Left ventricle myocardium inferior (tissue), 1 donor: Measurements from ENCODE around the gene EFNA5. TPM values are rescaled to one million over a fixed set of nuclear protein-coding genes. Genes with fewer than 3 reads are reported as not detected.

Source experiments
- DNase-seq: peaks from one replicate; pipeline ENCODE4 v3.0.0-alpha.2; 2020
- H3K27ac ChIP-seq: fragments of 200-600 bp; replicated peaks from 2 replicates; pipeline ENCODE4 v1.8.0; 2021
- H3K27me3 ChIP-seq: fragments of 200-600 bp; 2 replicates; pipeline ENCODE4 v1.8.0; 2021; ENCODE audit warnings: low read depth
- H3K36me3 ChIP-seq: fragments of 200-600 bp; 2 replicates; pipeline ENCODE4 v1.8.0; 2021
- H3K4me1 ChIP-seq: fragments of 200-600 bp; 2 replicates; pipeline ENCODE4 v1.8.0; 2021
- H3K4me3 ChIP-seq: fragments of 200-600 bp; 2 replicates; pipeline ENCODE4 v1.8.0; 2021; ENCODE audit warnings: mild to moderate bottlenecking, moderate library complexity
- H3K9me3 ChIP-seq: fragments of 200-600 bp; replicated peaks from 2 replicates; pipeline ENCODE4 v1.8.0; 2021
- CTCF ChIP-seq: fragments of 200-600 bp; IDR thresholded peaks from 2 replicates; pipeline ENCODE4 v1.8.0; 2021; ENCODE audit warnings: antibody characterized with exemption, mild to moderate bottlenecking, borderline replicate concordance
- intact Hi-C: fragments of 100-400 bp; cut with micrococcal nuclease; formaldehyde crosslinking; loops from one replicate; pipeline ENCODE4 v1.11.0; 2022
- total RNA-seq: library from RNA; stranded (reverse); fragmentation: NEBNext Ultra II Directional; extraction: Animal tissue kit (Norgen Biotek cat#: 25700); gene quantifications from one replicate; pipeline ENCODE4 v1.2.1, GENCODE V29; 2021
- donor health status: DM: no; HTN: yes; CAD: no; lungs with severe emphysema.

EFNA5 gene
- total RNA-seq, 1 donor from 2014 or later, result 28.2 TPM

- Histone ChIP-seq H3K4me3 (no peak overlapping the region), H3K27ac (no peak overlapping the region), H3K36me3 (no peaks in the 10 kb centered on the region), H3K27me3 (no peaks in the 10 kb centered on the region), H3K9me3 (no peaks in the 10 kb centered on the region), H3K4me1 (peaks cover 33% of the 10 kb centered on the region)
- DNase-seq, result no peak
- TF ChIP-seq CTCF, result no peak
- intact Hi-C loops, result no loop called here
Observed at GRCh38 chr5:107517185-107518033, 153.3 kb downstream of the EFNA5 start.

GRCh38 chr5:107516452-107517184 is 154.1 kb downstream of the EFNA5 start:
- TF ChIP-seq CTCF, result no peak
- H3K27ac ChIP-seq, result no peak overlapping the region
- intact Hi-C loops, result no loop called here
- H3K27me3 ChIP-seq, result no peaks in the 10 kb centered on the region
- H3K9me3 ChIP-seq, result no peaks in the 10 kb centered on the region
- no peaks in the 10 kb centered on the region for H3K36me3 ChIP-seq
- no peak for DNase-seq
- peaks cover 33% of the 10 kb centered on the region for H3K4me1 ChIP-seq
- H3K4me3 ChIP-seq, result no peak overlapping the region

- Histone ChIP-seq H3K36me3 (no peaks in the 10 kb centered on the region), H3K4me3 (no peak overlapping the region), H3K27me3 (no peaks in the 10 kb centered on the region), H3K27ac (no peak overlapping the region), H3K9me3 (no peaks in the 10 kb centered on the region), H3K4me1 (peaks cover 27% of the 10 kb centered on the region)
- intact Hi-C loops, result no loop called here
- TF ChIP-seq CTCF, result no peak
- DNase-seq, result no peak
Observed at GRCh38 chr5:107515521-107516080, 155.1 kb downstream of the EFNA5 start.

GRCh38 chr5:107514305-107514704 is 156.4 kb downstream of the EFNA5 start:
- intact Hi-C loops, result no loop called here
- Histone ChIP-seq H3K36me3 (no peaks in the 10 kb centered on the region), H3K4me3 (no peak overlapping the region), H3K27me3 (no peaks in the 10 kb centered on the region), H3K27ac (no peak overlapping the region), H3K9me3 (no peaks in the 10 kb centered on the region), H3K4me1 (peaks cover 17% of the 10 kb centered on the region)
- DNase-seq, result no peak
- no peak for TF ChIP-seq CTCF

- Histone ChIP-seq H3K27me3 (no peaks in the 10 kb centered on the region), H3K27ac (no peak overlapping the region), H3K4me1 (peaks cover 16% of the 10 kb centered on the region), H3K36me3 (no peaks in the 10 kb centered on the region), H3K9me3 (no peaks in the 10 kb centered on the region), H3K4me3 (no peak overlapping the region)
- no peak for DNase-seq
- no peak for TF ChIP-seq CTCF
- intact Hi-C loops, result no loop called here
Observed at GRCh38 chr5:107513337-107514085, 157.2 kb downstream of the EFNA5 start.
